Keratinocyte (primary cell): ENCODE data around the gene CCNB3. TPM values are rescaled to one million over a fixed set of nuclear protein-coding genes. Genes with fewer than 3 reads are reported as not detected.

ENCODE experiments used
- DNase-seq: peaks from one replicate; pipeline ENCODE4 v3.0.0-alpha.2; 2011; ENCODE audit warnings: low read depth, missing footprints, low spot score
- FAIRE-seq: peaks from 2 replicates; lab custom pipeline; 2011; peaks lifted over from hg19 to GRCh38; lab: Jason Lieb, UNC
- H2AFZ ChIP-seq: 2 replicates; pipeline ENCODE4 v1.6.0; 2012; ENCODE audit warnings: low read length, control low read depth, inconsistent platforms; ENCODE audit not compliant: control insufficient read depth
- H3K27ac ChIP-seq: 2 replicates; pipeline ENCODE4 v1.5.1; 2011; ENCODE audit warnings: low read length; ENCODE audit not compliant: control insufficient read depth, insufficient read depth
- H3K27me3 ChIP-seq: 3 replicates; pipeline ENCODE4 v1.6.0; 2011; ENCODE audit warnings: low read length; ENCODE audit not compliant: control insufficient read depth, insufficient read depth; ENCODE audit errors: extremely low read depth
- H3K36me3 ChIP-seq, 2 experiments: 2 replicates in 1 of 2; 3 replicates in 1 of 2; pipeline ENCODE4 v1.5.1; 2011; ENCODE audit warnings: low read length in 2 of 2, mild to moderate bottlenecking in 1 of 2; ENCODE audit not compliant: control insufficient read depth in 2 of 2, insufficient read depth in 2 of 2; ENCODE audit errors: extremely low read depth in 1 of 2
- H3K4me1 ChIP-seq: 3 replicates; pipeline ENCODE4 v1.5.1; 2011; ENCODE audit warnings: low read length; ENCODE audit not compliant: control insufficient read depth, insufficient read depth; ENCODE audit errors: extremely low read depth
- H3K4me2 ChIP-seq: 3 replicates; pipeline ENCODE4 v1.6.0; 2011; ENCODE audit warnings: low read depth, low read length; ENCODE audit not compliant: control insufficient read depth, insufficient read depth; ENCODE audit errors: extremely low read depth
- H3K4me3 ChIP-seq, 3 experiments: fragments of 200-600 bp in 1 of 3; sonication (generic) in 1 of 3; 2 replicates in 2 of 3; 3 replicates in 1 of 3; pipeline ENCODE4 v1.5.1; 2011 to 2016; ENCODE audit warnings: low read length in 3 of 3, mild to moderate bottlenecking in 3 of 3, control low read depth in 2 of 3, inconsistent platforms in 1 of 3, low read depth in 1 of 3, mixed read lengths in 1 of 3, mixed run types in 1 of 3, moderate library complexity in 1 of 3; ENCODE audit not compliant: control insufficient read depth in 2 of 3, insufficient read depth in 2 of 3; ENCODE audit errors: extremely low read depth in 1 of 3
- H3K79me2 ChIP-seq: 2 replicates; pipeline ENCODE4 v1.6.0; 2012; ENCODE audit warnings: low read length; ENCODE audit not compliant: control insufficient read depth, insufficient read depth
- H3K9ac ChIP-seq: 3 replicates; pipeline ENCODE4 v1.6.0; 2011; ENCODE audit warnings: low read length; ENCODE audit not compliant: control insufficient read depth, insufficient read depth; ENCODE audit errors: extremely low read depth
- H3K9me1 ChIP-seq: 3 replicates; pipeline ENCODE4 v1.6.0; 2011; ENCODE audit warnings: low read length; ENCODE audit not compliant: control insufficient read depth, insufficient read depth; ENCODE audit errors: extremely low read depth
- H3K9me3 ChIP-seq: 2 replicates; pipeline ENCODE4 v1.5.1; 2012; ENCODE audit warnings: low read depth, low read length; ENCODE audit not compliant: control insufficient read depth
- H4K20me1 ChIP-seq: 3 replicates; pipeline ENCODE4 v1.6.0; 2011; ENCODE audit warnings: low read length; ENCODE audit not compliant: control insufficient read depth, insufficient read depth; ENCODE audit errors: extremely low read depth
- EZH2 ChIP-seq: IDR thresholded peaks from one replicate; pipeline ENCODE4 v1.6.1; 2012; ENCODE audit warnings: inconsistent platforms, mild to moderate bottlenecking, low read length, moderate library complexity
- dilution Hi-C: fragments of 300-500 bp; cut with MboI; formaldehyde crosslinking; loops from one replicate; pipeline ENCODE4 v1.7.0; 2020; ENCODE audit warnings: low sequenced_read_pairs; ENCODE audit not compliant: extremely low pct_ligation_motif_present
- polyA plus RNA-seq, 5 experiments: library from polyadenylated mRNA; depleted of rRNA in 3 of 5; stranded (reverse) in 3 of 5; stranded (forward) in 1 of 5; unstranded in 1 of 5; fragments of >200 nt; gene quantifications; 1 replicate in 1 of 5; 2 replicates in 3 of 5; 3 replicates in 1 of 5; pipeline versions ENCODE4 v1.2.1 to v1.2.3, GENCODE V29; 2011 to 2012; ENCODE audit warnings: missing spikeins in 2 of 5, low read depth in 1 of 5, low replicate concordance in 1 of 5
- TF ChIP-seq, protein P1 (sequence below), 3 experiments: IDR thresholded peaks in 1 of 3; conservative IDR thresholded peaks in 1 of 3; optimal IDR thresholded peaks in 1 of 3; 2 replicates in 2 of 3; 3 replicates in 1 of 3; pipeline versions ENCODE3 to v1.5.1; 2011; ENCODE audit warnings: low read length in 3 of 3, mild to moderate bottlenecking in 3 of 3, moderate library complexity in 2 of 3, control low read depth in 1 of 3, inconsistent platforms in 1 of 3; ENCODE audit not compliant: insufficient read depth in 2 of 3; ENCODE audit errors: extremely low read depth in 1 of 3

Gene CCNB3
- polyA plus RNA-seq, 1 donor (not counting 4 experiments of a cell fraction or from before 2014, with no cell fraction given), result 0.72 TPM

DNA sequence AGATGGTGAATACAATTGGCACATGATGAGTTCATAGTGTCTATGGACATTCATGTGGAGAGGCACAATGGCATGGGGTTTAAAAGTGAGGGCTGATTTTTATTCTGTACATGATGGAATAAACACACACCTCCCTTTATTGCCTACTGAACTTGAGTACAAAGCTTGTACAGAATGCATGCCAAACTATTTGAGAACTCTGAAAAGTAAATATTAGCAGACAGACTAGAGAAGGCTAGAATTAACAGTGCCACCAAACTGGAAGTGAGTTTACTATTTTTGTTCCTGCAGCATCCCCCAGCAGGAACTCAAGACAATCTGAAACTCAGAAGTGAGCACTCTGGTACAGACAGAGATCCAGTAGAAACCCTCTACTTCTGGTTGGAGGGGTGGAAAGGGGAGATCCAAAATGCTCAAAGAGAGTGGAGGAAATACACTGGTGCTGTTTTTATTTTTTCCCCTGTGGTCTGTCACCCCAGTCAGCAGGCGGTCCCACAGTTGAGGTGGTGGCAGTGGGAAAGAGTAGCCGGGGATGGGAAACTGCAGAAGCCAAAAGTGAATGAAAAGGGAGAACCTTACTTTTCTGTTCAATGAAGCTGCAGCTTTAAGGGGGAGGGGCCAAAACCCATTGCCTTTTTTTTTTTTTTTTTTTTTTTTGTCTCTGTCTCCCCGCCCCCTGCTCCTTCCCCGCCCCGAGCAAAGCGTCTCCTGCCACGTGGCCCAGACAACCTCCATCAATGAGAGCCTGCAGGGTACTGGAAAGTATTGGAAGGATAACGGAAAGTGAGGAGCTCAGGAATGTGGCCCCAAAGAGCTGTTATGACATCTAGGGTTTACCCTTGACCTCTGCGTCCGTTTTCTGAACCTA, 24.3 kb upstream of the CCNB3 start:
- FAIRE-seq, result no peak
- Histone ChIP-seq H3K9me1 (no peaks in the 10 kb centered on the region), H2AFZ (no peak overlapping the region)

DNA sequence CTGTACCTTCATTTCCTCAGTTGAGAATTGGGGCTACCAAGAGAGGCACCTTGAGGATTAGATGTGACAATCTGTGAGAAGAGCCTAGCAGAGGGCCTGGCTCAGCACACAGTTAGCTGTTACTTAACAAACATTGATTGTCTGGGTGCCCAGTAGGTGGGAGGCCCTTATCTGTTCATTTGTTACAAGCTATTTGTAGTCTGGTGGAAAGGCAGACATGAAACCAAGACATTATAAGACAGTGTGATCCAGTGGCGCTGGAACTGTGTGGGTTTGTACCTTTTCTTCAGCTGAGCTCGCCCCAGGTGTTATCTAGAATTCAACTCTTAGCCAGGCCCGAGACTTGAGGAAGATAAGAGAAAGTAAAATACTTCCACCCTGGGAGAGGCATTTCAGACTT, 20.7 kb upstream of the CCNB3 start:
- Histone ChIP-seq H3K36me3 (no peaks in the 10 kb centered on the region), H3K27ac (no peak overlapping the region), H4K20me1 (no peaks in the 10 kb centered on the region), H3K9ac (no peak overlapping the region), H3K27me3 (no peaks in the 10 kb centered on the region), H3K4me1 (no peaks in the 10 kb centered on the region), H3K9me1 (no peaks in the 10 kb centered on the region), H3K9me3 (no peaks in the 10 kb centered on the region), H2AFZ (no peak overlapping the region), H3K4me2 (no peak overlapping the region), H3K4me3 (no peak overlapping the region), H3K79me2 (no peaks in the 10 kb centered on the region)
- dilution Hi-C loops, result no loop called here
- FAIRE-seq (no peak), DNase-seq (no peak)
- TF ChIP-seq, protein P1, sequence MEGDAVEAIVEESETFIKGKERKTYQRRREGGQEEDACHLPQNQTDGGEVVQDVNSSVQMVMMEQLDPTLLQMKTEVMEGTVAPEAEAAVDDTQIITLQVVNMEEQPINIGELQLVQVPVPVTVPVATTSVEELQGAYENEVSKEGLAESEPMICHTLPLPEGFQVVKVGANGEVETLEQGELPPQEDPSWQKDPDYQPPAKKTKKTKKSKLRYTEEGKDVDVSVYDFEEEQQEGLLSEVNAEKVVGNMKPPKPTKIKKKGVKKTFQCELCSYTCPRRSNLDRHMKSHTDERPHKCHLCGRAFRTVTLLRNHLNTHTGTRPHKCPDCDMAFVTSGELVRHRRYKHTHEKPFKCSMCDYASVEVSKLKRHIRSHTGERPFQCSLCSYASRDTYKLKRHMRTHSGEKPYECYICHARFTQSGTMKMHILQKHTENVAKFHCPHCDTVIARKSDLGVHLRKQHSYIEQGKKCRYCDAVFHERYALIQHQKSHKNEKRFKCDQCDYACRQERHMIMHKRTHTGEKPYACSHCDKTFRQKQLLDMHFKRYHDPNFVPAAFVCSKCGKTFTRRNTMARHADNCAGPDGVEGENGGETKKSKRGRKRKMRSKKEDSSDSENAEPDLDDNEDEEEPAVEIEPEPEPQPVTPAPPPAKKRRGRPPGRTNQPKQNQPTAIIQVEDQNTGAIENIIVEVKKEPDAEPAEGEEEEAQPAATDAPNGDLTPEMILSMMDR (optimal IDR thresholded peaks at IDR 0.05 in 1 of 3, IDR thresholded peaks at IDR 0.05 in 1 of 3, conservative IDR thresholded peaks at IDR 0.05 in 1 of 3; ENCODE audit: extremely low read depth in 1 of 3, insufficient read depth in 2 of 3, low read length in 3 of 3), result no peak
- TF ChIP-seq EZH2, result no peak

More for the DNA sequence above, 24.3 kb upstream of the CCNB3 start:
- H3K27me3 ChIP-seq, result no peaks in the 10 kb centered on the region
- H3K27ac ChIP-seq, result no peak overlapping the region
- H3K4me3 ChIP-seq, result no peak overlapping the region
- DNase-seq, result no peak
- no peak overlapping the region for H3K4me2 ChIP-seq
- TF ChIP-seq, protein P1 (optimal IDR thresholded peaks at IDR 0.05 in 1 of 3, IDR thresholded peaks at IDR 0.05 in 1 of 3, conservative IDR thresholded peaks at IDR 0.05 in 1 of 3; ENCODE audit: extremely low read depth in 1 of 3, insufficient read depth in 2 of 3, low read length in 3 of 3), result no peak
- no peak for TF ChIP-seq EZH2
- H3K79me2 ChIP-seq, result no peaks in the 10 kb centered on the region
- no peak overlapping the region for H3K9ac ChIP-seq
- H3K4me1 ChIP-seq, result no peaks in the 10 kb centered on the region
- dilution Hi-C loops, result no loop called here
- no peaks in the 10 kb centered on the region for H3K36me3 ChIP-seq
- H3K9me3 ChIP-seq, result no peaks in the 10 kb centered on the region
- no peaks in the 10 kb centered on the region for H4K20me1 ChIP-seq
